Left lung (tissue), 10 donors: ENCODE measurements around the gene GRIK2. TPM values are rescaled to one million over a fixed set of nuclear protein-coding genes. Genes with fewer than 3 reads are reported as not detected.

Experiments used
- ATAC-seq: fragments of 200-7000 bp; cut with Tn5 transposase; one replicate; pipeline ENCODE4 v1.9.1; 2020; ENCODE audit warnings: moderate library complexity
- DNase-seq, 4 donors: peaks; one replicate each; pipeline ENCODE4 v3.0.0-alpha.2; 2013 to 2020
- H3K27ac ChIP-seq, 2 donors: fragments of 200-600 bp; sonication (generic) in 1 of 2; one replicate each; pipeline versions ENCODE4 v1.5.0 to v1.8.0; 2020 to 2021
- H3K27me3 ChIP-seq, 2 donors: fragments of 200-600 bp; sonication (generic) in 1 of 2; one replicate each; pipeline versions ENCODE4 v1.5.0 to v1.8.0; 2020 to 2021
- H3K36me3 ChIP-seq, 2 donors: fragments of 200-600 bp; sonication (generic) in 1 of 2; one replicate each; pipeline versions ENCODE4 v1.5.0 to v1.8.0; 2020 to 2021
- H3K4me1 ChIP-seq, 2 donors: fragments of 200-600 bp; one replicate each; pipeline ENCODE4 v1.8.0; 2021
- H3K4me3 ChIP-seq, 2 donors: fragments of 200-600 bp; sonication (generic) in 1 of 2; one replicate each; pipeline versions ENCODE4 v1.5.0 to v1.8.0; 2020 to 2021; ENCODE audit warnings: mild to moderate bottlenecking in 1 of 2
- H3K9me3 ChIP-seq, 2 donors: fragments of 200-600 bp; sonication (generic) in 1 of 2; one replicate each; pipeline versions ENCODE4 v1.5.0 to v1.8.0; 2020 to 2021
- CTCF ChIP-seq, 2 donors: fragments of 200-600 bp; sonication (generic) in 1 of 2; IDR thresholded peaks; one replicate each; pipeline versions ENCODE4 v1.5.0 to v1.8.0; 2021; ENCODE audit warnings: antibody characterized with exemption in 2 of 2
- intact Hi-C, 2 donors: fragments of 100-400 bp; cut with DNase I; formaldehyde crosslinking; loops; one replicate each; pipeline versions ENCODE4 v1.11.2 to v1.14.2; 2022
- polyA plus RNA-seq, 6 donors: library from polyadenylated mRNA; unstranded; fragments of 120-200 nt; gene quantifications; one replicate each; pipeline ENCODE4 v1.2.1, GENCODE V29; 2013; ENCODE audit not compliant: insufficient read length in 6 of 6
- total RNA-seq, 2 donors: library from RNA; stranded (reverse); fragmentation: NEBNext Ultra II Directional; extraction: Animal tissue kit (Norgen Biotek cat#: 25700); gene quantifications; one replicate each; pipeline ENCODE4 v1.2.1, GENCODE V29; 2021
- donor health status: DM: no; HTN: yes; CAD: no.
- donor health status: DM: no; HTN: no; CAD: no.

GRIK2 gene
- total and polyA plus RNA-seq, 8 donors, result 0.24 to 0.98 (median 0.67) TPM

DNA sequence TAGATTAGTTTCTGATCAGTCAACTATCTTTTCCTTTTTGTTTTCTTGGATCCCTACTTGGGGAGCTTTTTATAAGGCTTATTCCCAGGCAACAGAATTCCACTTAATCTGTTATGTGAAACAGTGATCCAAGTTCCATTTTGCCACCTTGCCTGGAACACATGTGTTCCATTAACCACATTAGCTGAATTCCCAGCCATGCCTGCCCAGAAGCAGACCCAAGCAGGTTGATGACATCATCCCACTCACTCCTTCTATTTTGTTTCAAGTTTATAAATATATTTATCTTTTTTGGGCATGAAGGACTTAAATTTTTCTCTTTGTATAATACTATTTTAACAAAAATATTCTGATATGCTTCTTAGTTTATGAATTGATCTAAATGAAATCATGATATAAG lies 587.4 kb downstream of the GRIK2 start:
- ATAC-seq (no peak), DNase-seq (no peak)
- no peaks in the 10 kb centered on the region for H3K4me1 ChIP-seq
- H3K36me3 ChIP-seq, result no peaks in the 10 kb centered on the region
- no peak overlapping the region for H3K27ac ChIP-seq
- no peaks in the 10 kb centered on the region for H3K9me3 ChIP-seq
- H3K4me3 ChIP-seq, result no peak overlapping the region
- H3K27me3 ChIP-seq, result no peaks in the 10 kb centered on the region
- intact Hi-C loops, result no loop called here
- TF ChIP-seq CTCF (IDR thresholded peaks at IDR 0.05), result no peak

DNA sequence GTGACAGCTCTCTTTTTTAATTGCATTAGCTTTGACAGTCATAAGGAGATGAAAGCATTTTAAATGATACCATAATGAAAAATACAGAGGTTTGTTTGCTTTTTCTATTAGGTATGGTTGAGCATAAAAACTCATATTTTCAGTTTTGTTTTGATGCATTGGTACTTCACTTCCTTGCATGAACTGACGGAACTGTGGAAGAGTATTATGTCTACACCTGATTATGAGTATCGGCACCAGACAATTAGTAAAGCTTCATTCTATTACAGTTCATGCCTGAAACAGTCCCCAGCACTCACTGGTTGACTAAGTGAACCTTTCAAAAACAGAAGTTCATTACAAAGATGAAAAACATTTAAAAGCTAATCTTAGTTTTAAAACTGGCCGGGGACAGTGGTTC lies 593.0 kb downstream of the GRIK2 start:
- Histone ChIP-seq H3K4me3 (no peak overlapping the region), H3K4me1 (no peaks in the 10 kb centered on the region), H3K36me3 (no peaks in the 10 kb centered on the region), H3K27me3 (no peaks in the 10 kb centered on the region), H3K27ac (no peak overlapping the region), H3K9me3 (no peaks in the 10 kb centered on the region)
- DNase-seq, result no peak
- no peak for TF ChIP-seq CTCF (IDR thresholded peaks at IDR 0.05)
- intact Hi-C loops, result no loop called here
- ATAC-seq, result no peak

DNA sequence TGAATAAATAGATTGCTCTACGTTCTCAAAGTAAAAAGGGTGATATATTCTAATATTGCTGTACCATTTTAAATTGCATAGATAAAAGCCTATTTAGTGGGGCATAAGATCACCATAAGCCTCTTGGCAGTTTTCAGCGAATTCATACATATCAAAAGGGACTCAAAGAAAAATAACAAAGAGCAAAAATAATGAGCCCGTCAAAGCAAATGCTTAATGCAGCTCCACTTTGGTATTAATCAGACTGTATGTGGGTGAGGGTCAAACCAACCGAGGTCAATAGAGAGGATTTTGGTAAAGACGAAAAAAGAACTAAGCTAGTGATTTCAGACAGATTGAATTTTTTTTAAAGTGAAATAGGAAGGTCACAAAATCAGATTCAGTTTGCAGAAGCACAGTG lies 598.8 kb downstream of the GRIK2 start:
- H3K36me3 ChIP-seq, result no peaks in the 10 kb centered on the region
- no peaks in the 10 kb centered on the region for H3K27me3 ChIP-seq
- no peak overlapping the region for H3K27ac ChIP-seq
- no peak for TF ChIP-seq CTCF (IDR thresholded peaks at IDR 0.05)
- DNase-seq (no peak), ATAC-seq (no peak)
- H3K4me3 ChIP-seq, result no peak overlapping the region
- H3K4me1 ChIP-seq, result no peaks in the 10 kb centered on the region
- no peaks in the 10 kb centered on the region for H3K9me3 ChIP-seq
- intact Hi-C loops, result no loop called here

GRCh38 chr6:101994521-101994920 lies 601.0 kb downstream of the GRIK2 start:
- no peak overlapping the region for H3K27ac ChIP-seq
- no peaks in the 10 kb centered on the region for H3K27me3 ChIP-seq
- no peak for ATAC-seq
- no peaks in the 10 kb centered on the region for H3K9me3 ChIP-seq
- no peak for TF ChIP-seq CTCF (IDR thresholded peaks at IDR 0.05)
- no peaks in the 10 kb centered on the region for H3K36me3 ChIP-seq
- H3K4me3 ChIP-seq, result no peak overlapping the region
- H3K4me1 ChIP-seq, result no peaks in the 10 kb centered on the region
- intact Hi-C loops, result no loop called here
- DNase-seq, result no peak

GRCh38 chr6:102015431-102015830 lies 621.9 kb downstream of the GRIK2 start:
- ATAC-seq (no peak), DNase-seq (no peak)
- no peaks in the 10 kb centered on the region for H3K4me1 ChIP-seq
- no peak for TF ChIP-seq CTCF (IDR thresholded peaks at IDR 0.05)
- H3K4me3 ChIP-seq, result no peak overlapping the region
- H3K36me3 ChIP-seq, result no peaks in the 10 kb centered on the region
- intact Hi-C loops, result no loop called here
- H3K27ac ChIP-seq, result no peak overlapping the region
- peaks cover 0 to 2% of the 10 kb centered on the region in 2 donors for H3K9me3 ChIP-seq
- H3K27me3 ChIP-seq, result no peaks in the 10 kb centered on the region
